ENCODE measurements around the gene ITGA1.

GRCh38 chr5:52760695-52761366 is 26.9 kb upstream of the ITGA1 start:
- TF ChIP-seq CTCF (IDR thresholded peaks at IDR 0.05) (no peak), POLR2A (IDR thresholded peaks at IDR 0.05) (no peak)
